IMR-90 (cell line): ENCODE measurements around the gene GCKR. TPM values are rescaled to one million over a fixed set of nuclear protein-coding genes. Genes with fewer than 3 reads are reported as not detected.
A peak's percentile ranks its signal among the peaks of the same experiment; 100 is the strongest.

Experiments used
- ATAC-seq: fragments of 200-7000 bp; cut with Tn5 transposase; 2 replicates; pipeline ENCODE4 v1.9.1; 2020; ENCODE audit warnings: low read depth, mild to moderate bottlenecking, moderate library complexity
- BruUV-seq: library from RNA; stranded (reverse); fragments of 400-500 nt; replicated peaks from 2 replicates; lab custom pipeline; 2021; lab: Mats Ljungman, UMichigan
- CTCF ChIA-PET: fragments of 300-600 bp; formaldehyde crosslinking; extraction: SDS; loops from one replicate; lab custom pipeline; 2021; ENCODE audit warnings: antibody characterized with exemption; lab: Yijun Ruan, JAX
- POLR2A ChIA-PET: fragments of 300-600 bp; sonication (Branson Sonifier 250); formaldehyde crosslinking; loops from one replicate; lab custom pipeline; 2022; ENCODE audit warnings: antibody characterized with exemption; ENCODE audit not compliant: unreplicated experiment; lab: Charles Lee
- DNase-seq: peaks from one replicate; pipeline ENCODE4 v3.0.0; 2013
- H2AFZ ChIP-seq: replicated peaks from 2 replicates; pipeline ENCODE3; 2013; ENCODE audit warnings: low read length, mild to moderate bottlenecking; ENCODE audit not compliant: poor library complexity
- H2AK5ac ChIP-seq: 2 replicates; pipeline ENCODE4 v1.6.1; 2013; ENCODE audit warnings: low read depth, low read length, inconsistent platforms
- H2AK9ac ChIP-seq: replicated peaks from 2 replicates; pipeline ENCODE3; 2013; ENCODE audit warnings: mild to moderate bottlenecking, low read depth, low read length, moderate library complexity; ENCODE audit not compliant: poor library complexity
- H2BK120ac ChIP-seq: 2 replicates; pipeline ENCODE4 v1.6.1; 2013; ENCODE audit warnings: low read depth, low read length, inconsistent platforms
- H2BK15ac ChIP-seq: 3 replicates; pipeline ENCODE4 v1.6.1; 2013; ENCODE audit warnings: low read depth, low read length, inconsistent platforms
- H2BK20ac ChIP-seq: 2 replicates; pipeline ENCODE4 v1.6.1; 2013; ENCODE audit warnings: low read depth, mild to moderate bottlenecking, inconsistent platforms, low read length, moderate library complexity
- H2BK5ac ChIP-seq: 2 replicates; pipeline ENCODE4 v1.6.1; 2013; ENCODE audit warnings: mild to moderate bottlenecking, low read depth, low read length, inconsistent platforms; ENCODE audit not compliant: poor library complexity, severe bottlenecking
- H3K14ac ChIP-seq: replicated peaks from 2 replicates; pipeline ENCODE4 v1.6.1; 2013; ENCODE audit warnings: low read depth, low read length, inconsistent platforms
- H3K18ac ChIP-seq: 2 replicates; pipeline ENCODE4 v1.6.1; 2013; ENCODE audit warnings: low read depth, low read length, control low read depth
- H3K23ac ChIP-seq: 2 replicates; pipeline ENCODE4 v1.6.1; 2013; ENCODE audit warnings: low read depth, low read length, inconsistent platforms
- H3K27ac ChIP-seq: 2 replicates; pipeline ENCODE4 v1.5.1; 2013; ENCODE audit warnings: mild to moderate bottlenecking, control low read depth, low read length; ENCODE audit not compliant: insufficient read depth
- H3K27me3 ChIP-seq: 2 replicates; pipeline ENCODE4 v1.6.1; 2013; ENCODE audit warnings: low read length; ENCODE audit not compliant: control insufficient read depth, insufficient read depth
- H3K36me3 ChIP-seq: 2 replicates; pipeline ENCODE4 v1.6.1; 2013; ENCODE audit warnings: low read length, mixed read lengths; ENCODE audit not compliant: control insufficient read depth, insufficient read depth
- H3K4ac ChIP-seq: 2 replicates; pipeline ENCODE4 v1.6.1; 2013; ENCODE audit warnings: low read depth, low read length, inconsistent platforms
- H3K4me1 ChIP-seq: 2 replicates; pipeline ENCODE4 v1.6.1; 2013; ENCODE audit warnings: low read length, mixed read lengths; ENCODE audit not compliant: control insufficient read depth, insufficient read depth
- H3K4me2 ChIP-seq: 2 replicates; pipeline ENCODE4 v1.6.1; 2013; ENCODE audit warnings: low read depth, mild to moderate bottlenecking, control low read depth, low read length, moderate library complexity
- H3K4me3 ChIP-seq: 2 replicates; pipeline ENCODE4 v1.5.1; 2013; ENCODE audit warnings: low read depth, mild to moderate bottlenecking, control low read depth, low read length, moderate library complexity; ENCODE audit not compliant: insufficient read depth
- H3K56ac ChIP-seq: 2 replicates; pipeline ENCODE4 v1.6.1; 2013; ENCODE audit warnings: low read length, inconsistent platforms; ENCODE audit not compliant: insufficient read depth; ENCODE audit errors: extremely low read depth
- H3K79me1 ChIP-seq, 2 experiments: 2 replicates each; pipeline ENCODE4 v1.6.1; 2013; ENCODE audit warnings: low read length in 2 of 2, inconsistent platforms in 1 of 2, low read depth in 1 of 2
- H3K9ac ChIP-seq: 2 replicates; pipeline ENCODE4 v1.6.1; 2013; ENCODE audit warnings: low read depth, low read length, control low read depth
- H3K9me1 ChIP-seq: 2 replicates; pipeline ENCODE4 v1.6.1; 2013; ENCODE audit warnings: low read length, inconsistent platforms; ENCODE audit not compliant: insufficient read depth
- H3K9me3 ChIP-seq: 2 replicates; pipeline ENCODE4 v1.6.1; 2013; ENCODE audit warnings: low read length; ENCODE audit not compliant: control insufficient read depth, insufficient read depth
- H4K20me1 ChIP-seq: 2 replicates; pipeline ENCODE4 v1.6.1; 2013; ENCODE audit warnings: low read length, inconsistent platforms; ENCODE audit not compliant: insufficient read depth
- H4K5ac ChIP-seq: 2 replicates; pipeline ENCODE4 v1.6.1; 2013; ENCODE audit warnings: mild to moderate bottlenecking, low read depth, low read length, control low read depth
- H4K8ac ChIP-seq, 2 experiments: 2 replicates each; pipeline ENCODE4 v1.6.1; 2013; ENCODE audit warnings: low read depth in 2 of 2, low read length in 2 of 2, control low read depth in 1 of 2, inconsistent platforms in 1 of 2
- H4K91ac ChIP-seq: 2 replicates; pipeline ENCODE4 v1.6.1; 2013; ENCODE audit warnings: low read depth, low read length, inconsistent platforms; ENCODE audit not compliant: insufficient read depth
- BHLHE40 ChIP-seq: fragments of 150-350 bp; IDR thresholded peaks from 2 replicates; pipeline ENCODE4 v1.6.1; 2016; ENCODE audit warnings: mild to moderate bottlenecking, low read depth, low read length
- CEBPB ChIP-seq: IDR thresholded peaks from 2 replicates; pipeline ENCODE4 v1.6.1; 2012; ENCODE audit warnings: low read depth, low read length, improper control_type of control experiment
- CHD1 ChIP-seq: IDR thresholded peaks from 2 replicates; pipeline ENCODE4 v1.6.1; 2012; ENCODE audit warnings: low read depth, low read length, improper control_type of control experiment
- FOS ChIP-seq: fragments of 150-350 bp; IDR thresholded peaks from 2 replicates; pipeline ENCODE4 v1.6.1; 2016; ENCODE audit warnings: low read depth, low read length
- MAFK ChIP-seq: IDR thresholded peaks from 2 replicates; pipeline ENCODE4 v1.6.1; 2012; ENCODE audit warnings: low read depth, low read length, improper control_type of control experiment
- MAZ ChIP-seq: IDR thresholded peaks from 2 replicates; pipeline ENCODE4 v1.6.1; 2012; ENCODE audit warnings: low read depth, mild to moderate bottlenecking, low read length, improper control_type of control experiment, moderate library complexity, borderline replicate concordance
- MXI1 ChIP-seq: IDR thresholded peaks from 2 replicates; pipeline ENCODE4 v1.6.1; 2012; ENCODE audit warnings: low read depth, mild to moderate bottlenecking, low read length, moderate library complexity, borderline replicate concordance
- NFE2L2 ChIP-seq: fragments of 150-350 bp; IDR thresholded peaks from 2 replicates; pipeline ENCODE4 v1.6.1; 2016; ENCODE audit warnings: low read depth, mild to moderate bottlenecking, low read length
- POLR2A ChIP-seq: IDR thresholded peaks from 2 replicates; pipeline ENCODE4 v1.6.1; 2012; ENCODE audit warnings: mild to moderate bottlenecking, low read depth, low read length
- RAD21 ChIP-seq: IDR thresholded peaks from 2 replicates; pipeline ENCODE4 v1.6.1; 2012; ENCODE audit warnings: low read length, improper control_type of control experiment
- RCOR1 ChIP-seq: IDR thresholded peaks from 2 replicates; pipeline ENCODE4 v1.6.1; 2012; ENCODE audit warnings: mild to moderate bottlenecking, low read length, improper control_type of control experiment; ENCODE audit not compliant: insufficient replicate concordance
- RFX5 ChIP-seq: IDR thresholded peaks from 2 replicates; pipeline ENCODE4 v1.8.0; 2012; ENCODE audit warnings: low read depth, mild to moderate bottlenecking, low read length, moderate library complexity
- SMC3 ChIP-seq: fragments of 150-350 bp; IDR thresholded peaks from 2 replicates; pipeline ENCODE4 v1.6.1; 2016; ENCODE audit warnings: low read depth, mild to moderate bottlenecking, antibody characterized with exemption, low read length, moderate library complexity
- WGBS, 2 experiments: methylation state at CpG; one replicate each; pipeline versions ENCODE4 v1.1.5 to v1.1.7; 2013; ENCODE audit warnings: missing lambda C conversion rate in 2 of 2; ENCODE audit not compliant: insufficient read length in 1 of 2; ENCODE audit errors: extremely low coverage in 2 of 2; 5-methylcytosine and 5-hydroxymethylcytosine counted together
- dilution Hi-C: fragments of 300-500 bp; cut with HindIII; formaldehyde crosslinking; loops from one replicate; pipeline ENCODE4 v1.14.3; 2018; ENCODE audit warnings: low sequenced_read_pairs; ENCODE audit not compliant: unreplicated experiment
- in situ Hi-C: fragments of 300-500 bp; cut with MboI; formaldehyde crosslinking; loops from 3 replicates; pipeline ENCODE4 v1.14.3; 2019; ENCODE audit warnings: low sequenced_read_pairs, inconsistent platforms, mixed read lengths
- intact Hi-C: fragments of 100-400 bp; cut with micrococcal nuclease; formaldehyde crosslinking; loops from 2 replicates; pipeline ENCODE4 v1.10.0; 2022
- polyA plus RNA-seq, 3 experiments: library from polyadenylated mRNA; depleted of rRNA; stranded (reverse); fragments of >200 nt; gene quantifications; 2 replicates each; pipeline ENCODE4 v1.2.3, GENCODE V29; 2012; ENCODE audit warnings: low replicate concordance in 1 of 3
- total RNA-seq: library from RNA; depleted of rRNA; stranded (reverse); fragments of >200 nt; gene quantifications from 2 replicates; pipeline ENCODE4 v1.2.3, GENCODE V29; 2012
- TF ChIP-seq, protein P1 (sequence below): fragments of 150-350 bp; IDR thresholded peaks from 2 replicates; pipeline ENCODE4 v1.6.1; 2017; ENCODE audit warnings: mild to moderate bottlenecking, antibody characterized with exemption, low read length, low read depth
- TF ChIP-seq, protein P2 (sequence below): fragments of 150-350 bp; IDR thresholded peaks from 2 replicates; pipeline ENCODE4 v1.6.1; 2016; ENCODE audit warnings: low read depth, mild to moderate bottlenecking, low read length, moderate library complexity, borderline replicate concordance
- TF ChIP-seq, protein P3 (sequence below): conservative IDR thresholded peaks from 2 replicates; pipeline ENCODE4 v1.5.1; 2012; ENCODE audit warnings: mild to moderate bottlenecking, low read depth, low read length, improper control_type of control experiment

The GCKR gene
- total and polyA plus RNA-seq, 2 of the 4 experiments (the other 2 are of a cell fraction) = under 0.01 to 0.41 TPM

DNA sequence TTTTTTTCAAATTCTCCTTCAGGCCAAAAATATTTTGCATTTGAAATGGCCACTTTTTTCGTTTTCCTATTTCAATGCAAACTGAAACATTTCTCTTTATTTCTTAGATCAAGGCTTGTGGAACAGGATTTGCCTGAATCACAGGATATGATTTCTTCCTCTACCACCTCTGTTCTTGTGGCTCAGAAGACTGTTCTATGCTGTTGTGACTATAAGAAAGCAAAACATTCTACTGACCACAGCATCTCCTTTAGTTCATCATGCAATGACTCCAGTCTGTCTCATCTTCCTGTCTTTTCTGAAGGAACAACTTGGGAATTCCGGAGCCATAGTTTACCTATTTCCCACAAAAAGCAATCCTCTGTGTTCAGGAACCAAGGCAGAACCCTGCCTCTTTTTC lies 70.0 kb downstream of the GCKR start:
- Histone ChIP-seq H3K27ac (no peak overlapping the region), H2BK5ac (peak overlapping the region; percentile 71), H2BK15ac (no peak overlapping the region), H3K9ac (no peak overlapping the region), H3K18ac (no peak overlapping the region), H3K14ac (no peak overlapping the region), H4K91ac (no peak overlapping the region), H3K9me1 (peaks cover 3% of the 10 kb centered on the region; the same call in 1 of the 2 replicates), H3K9me3 (no peaks in the 10 kb centered on the region), H4K20me1 (no peaks in the 10 kb centered on the region), H3K23ac (no peak overlapping the region), H2AFZ (no peak overlapping the region), H3K4me2 (no peak overlapping the region), H3K4me3 (no peak overlapping the region), H3K4ac (peak overlapping the region; percentile 80; the same call in 1 of the 2 replicates), H2AK5ac (no peak overlapping the region), H3K36me3 (no peaks in the 10 kb centered on the region), H4K8ac (peak overlapping the region in 1 of 2 experiments; percentile 54; a peak in 1 of 4 replicates), H4K5ac (no peak overlapping the region), H3K79me1 (peaks cover 0 to 4% of the 10 kb centered on the region in 2 experiments; a peak in 1 of 4 replicates), H2AK9ac (no peak overlapping the region), H2BK20ac (peak overlapping the region; percentile 90; the same call in 1 of the 2 replicates), H3K56ac (0 out of 2 replicates have a peak overlapping the region, but pooled peaks have one; percentile 32), H3K27me3 (no peaks in the 10 kb centered on the region), H2BK120ac (peak overlapping the region; percentile 88; the same call in 1 of the 2 replicates), H3K4me1 (peaks cover 4% of the 10 kb centered on the region; the same call in 1 of the 2 replicates)
- no TSS peak for BruUV-seq
- in situ Hi-C loops = no loop called here
- peak; percentile 80 for ATAC-seq
- dilution Hi-C loops = no loop called here
- intact Hi-C loops = no loop called here
- DNase-seq = peak; percentile 93
- ChIA-PET CTCF (no interaction called here), POLR2A (no interaction called here)
- WGBS, 2 experiments = no CpG with 5 or more reads among the region's 2 CpGs
- TF ChIP-seq RCOR1 (no peak), CEBPB (no peak), FOS (no peak), SMC3 (no peak), CHD1 (no peak), POLR2A (no peak), MXI1 (no peak), MAZ (no peak), RAD21 (no peak; the same call in 1 of the 2 replicates), BHLHE40 (no peak), MAFK (no peak), RFX5 (no peak), NFE2L2 (no peak)
- TF ChIP-seq, protein P1, sequence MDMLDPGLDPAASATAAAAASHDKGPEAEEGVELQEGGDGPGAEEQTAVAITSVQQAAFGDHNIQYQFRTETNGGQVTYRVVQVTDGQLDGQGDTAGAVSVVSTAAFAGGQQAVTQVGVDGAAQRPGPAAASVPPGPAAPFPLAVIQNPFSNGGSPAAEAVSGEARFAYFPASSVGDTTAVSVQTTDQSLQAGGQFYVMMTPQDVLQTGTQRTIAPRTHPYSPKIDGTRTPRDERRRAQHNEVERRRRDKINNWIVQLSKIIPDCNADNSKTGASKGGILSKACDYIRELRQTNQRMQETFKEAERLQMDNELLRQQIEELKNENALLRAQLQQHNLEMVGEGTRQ = no peak
- TF ChIP-seq, protein P2, sequence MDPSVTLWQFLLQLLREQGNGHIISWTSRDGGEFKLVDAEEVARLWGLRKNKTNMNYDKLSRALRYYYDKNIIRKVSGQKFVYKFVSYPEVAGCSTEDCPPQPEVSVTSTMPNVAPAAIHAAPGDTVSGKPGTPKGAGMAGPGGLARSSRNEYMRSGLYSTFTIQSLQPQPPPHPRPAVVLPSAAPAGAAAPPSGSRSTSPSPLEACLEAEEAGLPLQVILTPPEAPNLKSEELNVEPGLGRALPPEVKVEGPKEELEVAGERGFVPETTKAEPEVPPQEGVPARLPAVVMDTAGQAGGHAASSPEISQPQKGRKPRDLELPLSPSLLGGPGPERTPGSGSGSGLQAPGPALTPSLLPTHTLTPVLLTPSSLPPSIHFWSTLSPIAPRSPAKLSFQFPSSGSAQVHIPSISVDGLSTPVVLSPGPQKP = no peak
- TF ChIP-seq, protein P3, sequence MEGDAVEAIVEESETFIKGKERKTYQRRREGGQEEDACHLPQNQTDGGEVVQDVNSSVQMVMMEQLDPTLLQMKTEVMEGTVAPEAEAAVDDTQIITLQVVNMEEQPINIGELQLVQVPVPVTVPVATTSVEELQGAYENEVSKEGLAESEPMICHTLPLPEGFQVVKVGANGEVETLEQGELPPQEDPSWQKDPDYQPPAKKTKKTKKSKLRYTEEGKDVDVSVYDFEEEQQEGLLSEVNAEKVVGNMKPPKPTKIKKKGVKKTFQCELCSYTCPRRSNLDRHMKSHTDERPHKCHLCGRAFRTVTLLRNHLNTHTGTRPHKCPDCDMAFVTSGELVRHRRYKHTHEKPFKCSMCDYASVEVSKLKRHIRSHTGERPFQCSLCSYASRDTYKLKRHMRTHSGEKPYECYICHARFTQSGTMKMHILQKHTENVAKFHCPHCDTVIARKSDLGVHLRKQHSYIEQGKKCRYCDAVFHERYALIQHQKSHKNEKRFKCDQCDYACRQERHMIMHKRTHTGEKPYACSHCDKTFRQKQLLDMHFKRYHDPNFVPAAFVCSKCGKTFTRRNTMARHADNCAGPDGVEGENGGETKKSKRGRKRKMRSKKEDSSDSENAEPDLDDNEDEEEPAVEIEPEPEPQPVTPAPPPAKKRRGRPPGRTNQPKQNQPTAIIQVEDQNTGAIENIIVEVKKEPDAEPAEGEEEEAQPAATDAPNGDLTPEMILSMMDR = no peak
